T-cell (primary cell): ENCODE data around the gene ASTN1. TPM values are rescaled to one million over a fixed set of nuclear protein-coding genes. Genes with fewer than 3 reads are reported as not detected.

ENCODE experiments used
- ATAC-seq, 4 experiments: fragments of 200-7000 bp in 3 of 4; fragments of 150-1000 bp in 1 of 4; cut with Tn5 transposase; replicated peaks in 1 of 4; 1 replicate in 3 of 4; 2 replicates in 1 of 4; pipeline ENCODE4 v1.10.0; 2021; ENCODE audit warnings: moderate library complexity in 3 of 4, mild to moderate bottlenecking in 2 of 4, moderate number of reproducible peaks in 1 of 4
- CTCF ChIA-PET, 2 donors: fragments of 300-600 bp; sonication (Branson Sonifier 250); formaldehyde crosslinking; loops; one replicate each; lab custom pipeline; 2022; ENCODE audit warnings: antibody characterized with exemption in 2 of 2; lab: Charles Lee
- POLR2A ChIA-PET, 2 donors: fragments of 300-600 bp; sonication (Branson Sonifier 250); formaldehyde crosslinking; loops; one replicate each; lab custom pipeline; 2022; ENCODE audit warnings: antibody characterized with exemption in 2 of 2; lab: Charles Lee
- DNase-seq, 35 experiments: peaks; one replicate each; pipeline versions ENCODE4 v3.0.0 to v3.0.0-alpha.2; 2013 to 2023
- H3K27ac ChIP-seq: one replicate; pipeline ENCODE4 v1.5.1; 2013; ENCODE audit warnings: low read length
- H3K27me3 ChIP-seq, 2 experiments: replicated peaks in 1 of 2; 1 replicate in 1 of 2; 2 replicates in 1 of 2; pipeline versions ENCODE4 v1.6.1 to v1.7.0; 2013; ENCODE audit warnings: low read length in 1 of 2, mixed read lengths in 1 of 2; ENCODE audit not compliant: control insufficient read depth in 2 of 2, insufficient read depth in 2 of 2; ENCODE audit errors: extremely low read depth in 1 of 2
- H3K36me3 ChIP-seq, 2 donors: 1 replicate in 1 of 2; 2 replicates in 1 of 2; pipeline versions ENCODE4 v1.6.1 to v1.7.0; 2013; ENCODE audit warnings: low read length in 1 of 2; ENCODE audit not compliant: control insufficient read depth in 2 of 2, insufficient read depth in 1 of 2; ENCODE audit errors: extremely low read depth in 1 of 2
- H3K4me1 ChIP-seq, 2 experiments: 1 replicate in 1 of 2; 2 replicates in 1 of 2; pipeline versions ENCODE4 v1.6.1 to v1.7.0; 2013; ENCODE audit warnings: low read length in 2 of 2, mixed read lengths in 1 of 2; ENCODE audit not compliant: insufficient read depth in 2 of 2, control insufficient read depth in 1 of 2; ENCODE audit errors: extremely low read depth in 1 of 2
- H3K4me3 ChIP-seq, 2 donors: 1 replicate in 1 of 2; 2 replicates in 1 of 2; pipeline versions ENCODE4 v1.5.1 to v1.7.0; 2013; ENCODE audit warnings: mild to moderate bottlenecking in 2 of 2, low read length in 1 of 2, moderate library complexity in 1 of 2; ENCODE audit not compliant: control insufficient read depth in 1 of 2; ENCODE audit errors: extremely low read depth in 1 of 2
- H3K9me3 ChIP-seq: 2 replicates; pipeline ENCODE4 v1.7.0; 2013
- H3K27ac Mint-ChIP-seq, 2 donors: one replicate each; pipeline ENCODE4 v1.8.0; 2020 to 2021; ENCODE audit warnings: mild to moderate bottlenecking in 2 of 2, mixed read lengths in 2 of 2
- H3K27me3 Mint-ChIP-seq, 2 donors: one replicate each; pipeline ENCODE4 v1.8.0; 2021 to 2022; ENCODE audit warnings: mixed read lengths in 2 of 2
- H3K36me3 Mint-ChIP-seq: one replicate; pipeline ENCODE4 v1.8.0; 2021; ENCODE audit warnings: mixed read lengths
- H3K4me1 Mint-ChIP-seq, 3 donors: one replicate each; pipeline ENCODE4 v1.8.0; 2020 to 2022; ENCODE audit warnings: mixed read lengths in 3 of 3, mild to moderate bottlenecking in 1 of 3
- H3K4me3 Mint-ChIP-seq, 3 donors: one replicate each; pipeline ENCODE4 v1.8.0; 2020 to 2022; ENCODE audit warnings: mild to moderate bottlenecking in 3 of 3, mixed read lengths in 3 of 3, moderate library complexity in 3 of 3
- H3K9me3 Mint-ChIP-seq, 3 donors: one replicate each; pipeline ENCODE4 v1.8.0; 2020 to 2022; ENCODE audit warnings: mixed read lengths in 3 of 3
- WGBS: methylation state at CpG from one replicate; pipeline ENCODE4 v1.1.5; 2013; ENCODE audit warnings: missing lambda C conversion rate; ENCODE audit not compliant: insufficient coverage; 5-methylcytosine and 5-hydroxymethylcytosine counted together
- total RNA-seq, 35 experiments: library from RNA in 6 of 35; stranded (reverse) in 6 of 35; fragments of 120-200 nt in 1 of 35; gene quantifications; one replicate each; pipeline versions ENCODE4 v1.2.1 to v1.2.4 and lab custom pipeline; 2013 to 2026

Gene ASTN1
- total RNA-seq, 5 donors from 2014 or later (not counting 1 experiment from before 2014, with no cell fraction given): 0.06 TPM; not detected in 4

DNA sequence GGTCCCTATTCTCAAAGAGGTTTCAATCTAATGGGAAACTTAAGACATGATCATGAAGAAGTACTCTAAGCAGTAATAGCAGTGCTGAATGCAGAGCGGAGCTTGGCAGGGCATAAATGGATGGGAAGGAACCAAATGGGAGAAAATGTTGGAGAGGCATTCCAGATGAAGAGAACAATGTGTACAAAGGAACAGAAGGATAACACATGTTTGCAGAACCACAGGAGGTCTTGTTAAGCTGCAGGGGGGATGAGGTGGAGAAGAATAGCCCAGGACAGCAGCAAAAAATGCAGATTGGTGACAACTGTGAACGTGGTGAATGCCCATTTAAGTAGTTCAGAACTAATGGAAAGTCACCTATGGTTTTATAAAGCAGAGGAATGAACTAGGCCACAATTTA is 99.1 kb downstream of the ASTN1 start:
- DNase-seq (no peak), ATAC-seq (no peak)
- Histone ChIP-seq H3K4me1 (no peaks in the 10 kb centered on the region), H3K36me3 (no peaks in the 10 kb centered on the region), H3K9me3 (no peaks in the 10 kb centered on the region), H3K4me3 (no peak overlapping the region), H3K27me3 (no peaks in the 10 kb centered on the region), H3K27ac (no peak overlapping the region)
- ChIA-PET CTCF (interaction anchor here in 1 of 2 donors (0.6 kb wide), 1 partner anchor 90 kb away, joined by 3 read pairs; no protein-coding TSS in a partner anchor), POLR2A (no interaction called here)
- Mint-ChIP-seq H3K27ac (no peak overlapping the region), H3K9me3 (peaks cover 0 to 4% (median 2%) of the 10 kb centered on the region in 3 donors), H3K4me3 (no peak overlapping the region), H3K4me1 (no peaks in the 10 kb centered on the region), H3K27me3 (no peaks in the 10 kb centered on the region), H3K36me3 (no peaks in the 10 kb centered on the region)
- 72% methylated on average over 1 of the region's 2 CpGs for WGBS

DNA sequence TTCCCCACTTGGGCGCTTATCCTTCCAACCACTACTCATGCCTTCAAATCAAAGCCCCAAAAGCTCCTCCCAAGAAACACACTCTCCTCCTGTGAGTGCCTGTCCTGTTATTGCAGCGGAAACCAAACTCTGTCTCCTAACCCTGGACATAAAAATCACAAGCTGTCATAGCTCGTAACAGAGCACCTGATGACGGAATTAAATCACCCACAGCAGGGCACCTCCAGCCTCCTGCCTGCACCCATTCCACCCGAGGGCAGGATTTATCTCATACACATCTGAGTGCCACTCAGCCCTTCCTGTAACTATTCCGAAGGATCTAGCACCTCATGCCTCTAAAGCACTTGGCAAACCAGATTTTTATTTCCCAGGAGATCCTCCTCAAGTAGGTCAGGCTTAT is 100.9 kb downstream of the ASTN1 start:
- Mint-ChIP-seq H3K27ac (no peak overlapping the region), H3K4me1 (no peaks in the 10 kb centered on the region), H3K36me3 (no peaks in the 10 kb centered on the region), H3K4me3 (no peak overlapping the region), H3K27me3 (no peaks in the 10 kb centered on the region), H3K9me3 (peaks cover 0 to 4% (median 2%) of the 10 kb centered on the region in 3 donors)
- Histone ChIP-seq H3K36me3 (no peaks in the 10 kb centered on the region), H3K9me3 (no peaks in the 10 kb centered on the region), H3K4me3 (no peak overlapping the region), H3K27ac (no peak overlapping the region), H3K4me1 (no peaks in the 10 kb centered on the region), H3K27me3 (no peaks in the 10 kb centered on the region)
- POLR2A ChIA-PET: no interaction called here
- 76% methylated on average over 5 of the region's 6 CpGs for WGBS
- CTCF ChIA-PET: no interaction called here
- no peak for DNase-seq
- no peak for ATAC-seq

DNA sequence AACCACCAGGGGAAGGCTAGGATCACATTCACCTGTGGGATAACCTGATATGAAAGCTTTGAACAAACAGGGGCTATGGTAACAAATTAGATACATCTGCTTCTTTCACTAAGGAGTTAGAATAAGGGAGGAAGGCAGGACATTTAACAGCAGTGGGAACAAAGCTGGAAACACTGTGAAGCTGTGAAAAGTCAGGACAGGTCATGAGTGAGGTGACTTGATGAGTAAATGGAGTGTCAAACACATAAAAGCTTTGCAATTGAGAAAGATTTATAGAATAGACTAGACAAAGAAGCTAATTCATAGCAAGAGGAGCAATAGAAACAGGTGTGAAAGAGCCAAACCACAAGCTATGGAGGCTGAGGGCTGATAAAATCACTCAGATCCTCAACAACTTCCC is 110.0 kb downstream of the ASTN1 start:
- Histone ChIP-seq H3K4me3 (no peak overlapping the region), H3K27me3 (no peaks in the 10 kb centered on the region), H3K4me1 (no peaks in the 10 kb centered on the region), H3K36me3 (no peaks in the 10 kb centered on the region), H3K9me3 (no peaks in the 10 kb centered on the region), H3K27ac (no peak overlapping the region)
- Mint-ChIP-seq H3K9me3 (peaks cover 0 to 4% (median 0%) of the 10 kb centered on the region in 3 donors), H3K4me3 (no peak overlapping the region), H3K27me3 (no peaks in the 10 kb centered on the region), H3K27ac (no peak overlapping the region), H3K4me1 (no peaks in the 10 kb centered on the region), H3K36me3 (no peaks in the 10 kb centered on the region)
- no peak for ATAC-seq
- no peak for DNase-seq
- CTCF ChIA-PET: no interaction called here
- POLR2A ChIA-PET: no interaction called here

DNA sequence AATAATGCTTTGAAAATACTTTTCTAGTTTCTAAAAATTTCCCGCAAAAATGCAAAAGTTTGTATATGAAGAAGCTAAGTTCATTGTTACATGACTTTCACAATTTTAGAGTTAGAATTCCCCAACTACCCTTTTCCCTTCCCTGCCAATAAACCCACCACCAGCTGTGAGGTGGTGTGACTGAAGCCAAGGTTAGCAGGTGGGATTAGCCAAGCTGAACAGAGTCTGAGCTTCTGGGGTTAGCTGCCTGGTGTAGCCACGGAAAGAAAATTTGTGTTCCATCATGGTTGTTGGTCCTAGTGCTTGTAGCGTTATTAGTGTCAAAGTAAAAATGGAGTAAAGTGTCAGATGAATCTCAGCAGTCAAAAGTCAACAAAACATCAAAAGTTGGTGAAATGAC is 110.9 kb downstream of the ASTN1 start:
- Mint-ChIP-seq H3K9me3 (peaks cover 0 to 4% (median 0%) of the 10 kb centered on the region in 3 donors), H3K27me3 (no peaks in the 10 kb centered on the region), H3K4me1 (no peaks in the 10 kb centered on the region), H3K4me3 (no peak overlapping the region), H3K36me3 (no peaks in the 10 kb centered on the region), H3K27ac (no peak overlapping the region)
- no peaks in the 10 kb centered on the region for H3K4me1 ChIP-seq
- DNase-seq (no peak), ATAC-seq (no peak)
- ChIA-PET POLR2A (interaction anchor here in 1 of 2 donors (0.7 kb wide), 1 partner anchor 122 kb away, joined by 3 read pairs; no protein-coding TSS in a partner anchor), CTCF (no interaction called here)
- H3K4me3 ChIP-seq: no peak overlapping the region
- H3K27me3 ChIP-seq: no peaks in the 10 kb centered on the region
- H3K27ac ChIP-seq: no peak overlapping the region
- H3K36me3 ChIP-seq: no peaks in the 10 kb centered on the region
- H3K9me3 ChIP-seq: no peaks in the 10 kb centered on the region
- WGBS: no CpG with 5 or more reads among the region's 3 CpGs

DNA sequence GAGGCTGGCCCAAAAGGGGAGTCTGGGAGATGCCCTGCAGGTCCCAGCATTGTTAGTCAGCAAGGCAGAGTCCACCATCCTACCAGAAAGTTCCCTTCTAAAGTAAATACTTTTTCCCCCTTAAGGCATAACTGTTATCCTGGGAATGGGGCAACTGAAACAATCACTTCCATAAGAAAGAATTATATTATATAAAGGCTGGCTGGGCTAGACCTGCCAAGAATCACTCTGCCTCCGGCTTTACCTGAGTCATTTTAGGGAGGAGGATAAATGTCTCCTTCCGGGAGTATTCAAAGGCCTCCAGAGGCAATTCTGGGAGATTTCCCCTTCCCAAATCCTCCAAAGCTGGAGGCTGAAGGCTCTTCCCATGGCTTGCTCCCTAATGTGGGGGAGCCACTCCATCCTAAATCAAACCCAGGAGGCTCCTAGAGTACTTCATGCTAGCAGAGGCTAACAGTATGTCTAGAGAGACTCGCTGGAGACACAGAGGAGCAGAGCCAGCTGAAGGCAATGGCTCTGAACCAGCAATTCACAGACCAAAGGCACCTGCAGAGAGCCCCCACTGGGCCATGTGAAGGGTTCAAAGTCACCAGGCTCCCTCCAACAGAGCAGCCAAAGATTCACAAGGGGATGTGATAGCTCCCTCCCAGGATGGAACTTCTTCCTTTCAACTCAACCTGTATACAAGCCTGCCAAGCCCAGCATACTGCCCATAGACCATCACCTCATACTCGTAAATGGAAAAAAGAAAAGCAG is 116.0 kb downstream of the ASTN1 start:
- CTCF ChIA-PET: no interaction called here
- Histone ChIP-seq H3K27me3 (no peaks in the 10 kb centered on the region), H3K9me3 (no peaks in the 10 kb centered on the region), H3K4me3 (no peak overlapping the region), H3K36me3 (no peaks in the 10 kb centered on the region), H3K27ac (no peak overlapping the region), H3K4me1 (no peaks in the 10 kb centered on the region)
- WGBS: 22% methylated on average over 1 of the region's 4 CpGs
- Mint-ChIP-seq H3K4me1 (no peaks in the 10 kb centered on the region), H3K9me3 (peaks cover 0 to 4% (median 0%) of the 10 kb centered on the region in 3 donors), H3K27me3 (no peaks in the 10 kb centered on the region), H3K4me3 (no peak overlapping the region), H3K27ac (no peak overlapping the region), H3K36me3 (no peaks in the 10 kb centered on the region)
- ATAC-seq (no peak), DNase-seq (no peak)
- POLR2A ChIA-PET: no interaction called here

DNA sequence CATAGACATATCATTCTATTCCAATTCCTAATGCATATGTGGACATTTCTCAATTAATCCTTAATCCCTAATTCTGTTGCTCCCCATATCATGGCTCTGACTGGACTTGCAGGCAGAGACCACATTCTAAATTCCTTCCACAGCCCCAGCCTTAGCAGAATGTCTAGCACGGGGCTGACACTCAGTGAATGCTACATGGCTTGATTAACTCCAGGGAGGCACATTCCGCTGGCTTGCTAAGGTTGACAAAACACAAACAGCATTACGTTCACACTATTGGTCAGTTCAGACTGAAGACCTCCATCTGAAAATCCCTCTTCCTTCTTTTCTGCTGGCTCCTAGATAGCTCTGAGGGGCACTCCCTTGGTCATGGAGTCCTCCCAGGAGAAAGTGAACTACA is 119.4 kb downstream of the ASTN1 start:
- ChIA-PET POLR2A (no interaction called here), CTCF (no interaction called here)
- H3K36me3 ChIP-seq: no peaks in the 10 kb centered on the region
- no peak overlapping the region for H3K27ac Mint-ChIP-seq
- H3K27me3 Mint-ChIP-seq: no peaks in the 10 kb centered on the region
- H3K27ac ChIP-seq: no peak overlapping the region
- ATAC-seq: no peak
- no peak overlapping the region for H3K4me3 ChIP-seq
- H3K9me3 ChIP-seq: no peaks in the 10 kb centered on the region
- H3K36me3 Mint-ChIP-seq: no peaks in the 10 kb centered on the region
- H3K9me3 Mint-ChIP-seq: peaks cover 0 to 13% (median 0%) of the 10 kb centered on the region in 3 donors
- H3K4me3 Mint-ChIP-seq: no peak overlapping the region
- 72% methylated on average over 3 of the region's 3 CpGs for WGBS
- H3K4me1 ChIP-seq: no peaks in the 10 kb centered on the region
- H3K27me3 ChIP-seq: no peaks in the 10 kb centered on the region
- H3K4me1 Mint-ChIP-seq: no peaks in the 10 kb centered on the region
- no peak for DNase-seq
